Activated T-cell treated with anti-CD3 and anti-CD28 coated beads for 48 hours (primary cell): ENCODE data around the gene SUGP1.
"Not testable (repeated sequence)": the region's sequence is repeated elsewhere in the genome, so short reads cannot be mapped to it uniquely, and the experiment has no call there.

ENCODE experiments used
- DNase-seq: peaks from one replicate; pipeline ENCODE4 v3.0.0-alpha.2; 2020; ENCODE audit warnings: low read depth

The SUGP1 gene

GRCh38 chr19:19320361-19321140, at the start of gene SUGP1, which contains the start of gene MAU2:
TSS of gene SUGP1 (minus strand) at chr19:19320509. CDS start at chr19:19320496, 13 bp downstream.
TSS of gene MAU2 (plus strand) at chr19:19320829. CDS start at chr19:19320860, 31 bp downstream.
- peak; percentile 90 for DNase-seq

DNA sequence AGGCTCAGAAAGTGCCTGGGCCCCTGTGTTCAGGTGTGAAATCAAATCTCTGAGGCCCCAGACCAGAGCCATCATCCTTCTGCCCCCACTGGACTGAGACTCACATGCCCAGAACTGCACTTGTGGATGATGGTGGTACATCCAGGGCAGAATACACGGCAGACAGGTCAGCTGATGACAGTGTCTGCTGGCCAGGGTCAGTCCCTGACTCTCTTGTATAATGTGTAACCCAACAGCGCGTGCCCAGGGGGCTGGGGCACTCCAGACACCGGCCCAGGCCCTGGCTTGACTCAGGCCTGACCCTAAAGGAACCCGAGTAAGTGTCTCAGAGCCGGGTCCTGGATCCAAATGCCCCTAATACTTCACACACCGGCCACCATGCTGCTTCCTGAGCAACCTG, 47.8 kb upstream of the SUGP1 start:
- DNase-seq = no peak

GRCh38 chr19:19366434-19367396, 46.4 kb upstream of the SUGP1 start:
- DNase-seq = peak; percentile 76

GRCh38 chr19:19362075-19362474, 41.8 kb upstream of the SUGP1 start:
- DNase-seq = no peak

GRCh38 chr19:19361075-19361594, 40.8 kb upstream of the SUGP1 start:
- peak; percentile 70 for DNase-seq

DNA sequence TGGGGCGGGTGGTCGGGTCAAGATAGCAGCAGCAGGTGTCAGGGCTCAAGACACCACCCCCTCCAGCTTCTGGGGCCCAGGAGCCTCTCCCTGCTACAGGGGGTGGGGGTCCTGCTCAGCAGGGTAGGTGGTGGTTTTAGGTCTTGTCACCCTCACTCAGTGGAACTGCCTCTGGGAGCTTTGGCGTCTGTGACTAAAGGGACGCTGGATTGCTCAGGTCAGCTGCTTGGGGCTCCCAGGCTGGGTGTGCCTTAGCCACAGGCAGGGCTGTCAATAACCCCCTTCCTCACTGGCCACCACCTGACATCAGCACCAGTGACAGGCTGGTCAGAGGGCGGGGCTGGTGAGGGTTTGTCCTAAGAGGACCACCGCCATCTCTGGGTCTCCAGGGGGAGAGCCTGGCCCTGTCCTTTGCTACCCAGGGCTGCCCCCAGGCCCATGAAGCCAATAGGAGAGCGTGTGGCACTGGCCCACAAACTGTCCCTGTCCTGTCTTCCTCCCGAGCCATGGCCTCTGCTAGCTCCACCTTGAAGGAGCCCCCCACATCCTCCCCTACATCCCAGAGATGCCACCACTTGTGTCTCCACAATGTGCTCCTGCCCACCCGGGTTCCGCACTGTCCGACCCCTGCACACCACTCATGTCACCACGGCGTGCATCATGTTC, 36.7 kb upstream of the SUGP1 start:
- no peak for DNase-seq

GRCh38 chr19:19356500-19356899, 36.2 kb upstream of the SUGP1 start:
- DNase-seq = no peak

DNA sequence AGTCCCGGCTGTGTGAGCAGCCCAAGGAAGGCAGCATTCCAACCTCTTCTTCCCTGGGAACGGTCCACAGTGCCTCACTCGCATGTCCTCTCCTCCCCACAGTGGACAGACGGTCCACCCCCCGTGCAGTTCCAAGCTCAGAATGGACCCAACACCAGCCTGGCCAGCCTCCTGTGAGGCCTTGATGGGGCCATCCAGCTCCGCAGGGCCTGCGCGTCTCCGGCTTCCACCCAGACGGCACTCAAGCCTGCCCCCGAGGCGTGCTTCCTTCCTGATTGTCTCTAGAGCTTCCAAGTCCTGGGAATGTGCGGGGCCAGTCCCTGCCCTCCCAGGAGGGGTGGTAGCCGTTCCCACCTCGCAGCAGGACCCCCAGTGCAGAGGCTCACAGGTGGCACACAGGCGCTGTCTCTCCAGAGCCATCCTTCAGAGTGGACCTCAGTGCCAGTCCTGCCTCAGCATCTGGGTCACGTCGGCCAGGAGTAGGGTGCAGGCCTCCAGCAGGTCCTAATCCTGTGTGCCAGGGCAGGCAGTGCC, 35.4 kb upstream of the SUGP1 start:
- no peak for DNase-seq

GRCh38 chr19:19354932-19355331, 34.6 kb upstream of the SUGP1 start:
- DNase-seq = no peak

DNA sequence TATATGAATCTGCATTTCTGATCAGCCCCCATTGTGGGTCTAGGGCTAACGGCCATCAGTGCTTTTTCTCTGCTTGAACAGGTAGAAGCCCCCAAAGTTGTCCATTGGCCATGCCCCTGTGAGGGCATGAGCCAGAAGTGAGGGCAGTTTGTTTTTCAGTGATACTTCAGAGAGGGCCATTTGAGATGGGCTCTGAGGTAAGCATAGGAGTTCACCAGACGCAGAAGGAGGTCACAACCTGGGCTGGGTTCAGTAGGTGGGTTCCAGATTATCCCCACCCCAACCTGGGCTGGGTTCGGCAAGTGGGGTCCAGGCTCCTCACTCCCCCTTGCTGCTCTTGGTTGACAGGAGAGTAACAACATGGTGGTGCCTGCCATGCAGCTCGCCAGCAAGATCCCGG, 33.7 kb upstream of the SUGP1 start:
- no peak for DNase-seq

DNA sequence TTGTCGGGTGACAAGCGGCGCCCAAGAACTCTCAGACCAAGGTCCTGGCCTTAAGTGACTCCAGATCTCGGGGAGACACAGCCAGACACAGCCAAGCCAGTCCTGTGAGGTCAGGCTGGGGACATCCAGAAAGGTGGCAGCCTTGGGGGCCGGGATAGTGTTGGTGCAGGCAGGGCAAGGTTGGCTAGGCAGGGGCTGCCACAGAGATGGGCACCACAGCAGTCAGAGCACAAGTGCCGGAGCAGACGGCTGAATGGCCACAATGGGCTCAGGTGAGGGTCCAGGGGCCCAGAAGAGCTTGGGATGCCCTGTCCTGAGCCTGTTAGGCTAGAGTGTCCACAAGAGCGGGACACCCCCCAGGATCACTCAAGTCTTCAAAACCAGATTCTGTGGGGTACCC, 32.5 kb upstream of the SUGP1 start:
- no peak for DNase-seq

- DNase-seq = not testable (repeated sequence)
Observed at GRCh38 chr19:19350756-19351155, 30.4 kb upstream of the SUGP1 start.

DNA sequence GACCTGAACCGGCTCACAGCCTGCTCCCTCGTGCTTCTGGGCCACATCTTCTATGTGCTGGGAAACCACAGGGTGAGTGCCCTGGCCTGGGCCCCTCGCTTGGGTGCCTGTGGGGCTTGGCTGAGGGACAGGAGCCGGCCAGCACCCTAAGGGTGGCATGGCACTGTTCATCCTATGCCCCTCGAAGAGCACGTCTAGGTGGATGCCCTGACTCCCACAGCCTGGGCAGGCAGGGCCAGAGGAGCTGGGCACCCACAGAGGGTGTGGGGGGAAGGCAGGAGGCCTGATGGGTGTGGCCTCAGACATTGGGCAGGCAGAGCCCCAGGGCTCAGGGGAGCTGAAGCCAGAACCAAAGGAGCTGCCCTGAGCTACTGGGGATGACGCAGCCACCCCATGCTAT, 29.1 kb upstream of the SUGP1 start:
- no peak for DNase-seq

GRCh38 chr19:19348266-19348665, 28.0 kb upstream of the SUGP1 start:
- DNase-seq = no peak

DNA sequence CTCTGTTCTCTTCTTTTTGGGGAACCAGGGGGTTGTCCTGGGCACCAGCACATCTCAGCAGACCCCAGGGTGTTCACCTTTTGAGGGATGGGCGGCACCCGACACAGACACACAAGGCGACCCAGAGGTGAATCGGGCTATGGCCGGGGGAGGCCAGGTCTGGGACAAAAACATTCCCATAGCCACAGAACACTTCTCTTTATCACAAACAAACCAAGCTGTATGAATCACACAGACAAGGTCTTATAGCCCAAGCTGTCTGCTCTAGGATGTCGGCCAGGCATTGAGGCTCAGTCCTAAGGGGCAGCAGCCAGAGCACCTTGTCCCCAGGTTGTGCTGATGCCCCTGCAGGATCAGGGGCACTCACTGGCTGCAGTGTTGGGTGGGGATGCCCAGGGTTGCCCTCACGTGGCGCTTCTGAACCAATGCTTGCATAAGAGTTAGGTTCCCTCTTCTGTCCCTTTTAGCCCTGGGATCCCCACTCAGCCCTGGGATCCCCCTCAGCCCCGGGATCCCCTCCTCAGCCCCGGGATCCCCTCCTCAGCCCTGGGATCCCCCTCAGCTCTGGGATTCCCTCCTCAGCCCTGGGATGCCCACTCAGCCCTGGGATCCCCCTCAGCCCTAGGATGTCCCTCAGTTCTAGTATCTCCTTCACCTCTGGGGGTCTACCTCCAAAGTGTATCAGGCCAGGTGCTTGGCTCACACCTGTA, 27.2 kb upstream of the SUGP1 start:
- DNase-seq = no peak

GRCh38 chr19:19345970-19346369, 25.7 kb upstream of the SUGP1 start:
- DNase-seq = no peak

DNA sequence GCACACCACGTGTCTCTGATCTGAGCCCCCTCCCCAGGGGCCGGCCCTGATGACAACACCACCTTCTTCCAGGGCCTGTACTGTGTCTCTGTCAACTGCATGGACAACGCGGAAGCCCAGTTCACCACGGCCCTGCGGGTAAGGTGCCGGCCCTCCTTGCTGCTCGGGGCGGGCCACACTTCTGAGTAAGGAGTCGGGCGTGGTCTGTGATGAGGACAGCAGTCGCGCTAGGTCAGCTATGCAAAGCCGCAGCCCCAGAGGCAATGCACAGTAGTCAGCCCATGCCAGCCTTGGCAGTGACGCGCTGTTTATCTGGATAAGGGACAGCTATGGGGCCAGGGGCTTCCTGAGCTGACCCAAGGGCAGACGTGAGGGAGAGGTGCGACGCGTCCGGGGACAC, 24.9 kb upstream of the SUGP1 start:
- DNase-seq = no peak

DNA sequence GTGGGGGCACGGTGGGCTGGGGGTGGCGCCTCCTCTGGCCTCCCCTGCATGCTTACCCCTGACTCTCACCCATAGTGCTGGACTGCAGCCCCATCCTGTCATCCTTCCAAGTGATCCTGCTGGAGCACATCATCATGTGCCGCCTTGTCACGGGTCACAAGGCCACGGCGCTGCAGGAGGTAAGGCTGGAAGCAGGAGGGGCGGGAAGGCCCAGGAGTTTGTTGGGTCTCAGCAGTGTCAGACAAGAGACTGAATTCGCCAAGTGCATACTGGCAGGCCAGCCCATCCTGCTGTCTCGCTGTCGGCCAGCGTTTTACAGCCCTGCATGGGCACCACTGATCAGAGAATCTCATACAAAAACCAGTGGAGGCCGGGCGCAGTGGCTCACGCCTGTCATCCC, 23.5 kb upstream of the SUGP1 start:
- DNase-seq = no peak

DNA sequence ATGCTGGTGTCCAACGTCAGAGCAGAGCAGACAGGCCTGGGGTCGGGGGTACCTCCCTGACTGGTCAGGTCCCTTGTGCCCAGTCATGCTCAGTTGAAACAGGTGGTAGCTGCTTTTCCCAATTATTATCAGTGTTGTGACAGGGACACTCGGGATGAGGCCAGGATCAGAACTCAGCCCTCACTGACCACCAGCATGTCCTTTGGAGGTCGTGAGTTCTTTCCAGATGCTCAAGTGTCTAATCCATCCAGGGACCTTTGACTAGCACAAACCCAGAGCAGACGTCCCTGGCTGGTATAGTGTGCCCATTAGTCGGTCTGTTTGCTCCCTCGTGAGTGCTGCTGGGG, 22.7 kb upstream of the SUGP1 start:
- DNase-seq = no peak

DNA sequence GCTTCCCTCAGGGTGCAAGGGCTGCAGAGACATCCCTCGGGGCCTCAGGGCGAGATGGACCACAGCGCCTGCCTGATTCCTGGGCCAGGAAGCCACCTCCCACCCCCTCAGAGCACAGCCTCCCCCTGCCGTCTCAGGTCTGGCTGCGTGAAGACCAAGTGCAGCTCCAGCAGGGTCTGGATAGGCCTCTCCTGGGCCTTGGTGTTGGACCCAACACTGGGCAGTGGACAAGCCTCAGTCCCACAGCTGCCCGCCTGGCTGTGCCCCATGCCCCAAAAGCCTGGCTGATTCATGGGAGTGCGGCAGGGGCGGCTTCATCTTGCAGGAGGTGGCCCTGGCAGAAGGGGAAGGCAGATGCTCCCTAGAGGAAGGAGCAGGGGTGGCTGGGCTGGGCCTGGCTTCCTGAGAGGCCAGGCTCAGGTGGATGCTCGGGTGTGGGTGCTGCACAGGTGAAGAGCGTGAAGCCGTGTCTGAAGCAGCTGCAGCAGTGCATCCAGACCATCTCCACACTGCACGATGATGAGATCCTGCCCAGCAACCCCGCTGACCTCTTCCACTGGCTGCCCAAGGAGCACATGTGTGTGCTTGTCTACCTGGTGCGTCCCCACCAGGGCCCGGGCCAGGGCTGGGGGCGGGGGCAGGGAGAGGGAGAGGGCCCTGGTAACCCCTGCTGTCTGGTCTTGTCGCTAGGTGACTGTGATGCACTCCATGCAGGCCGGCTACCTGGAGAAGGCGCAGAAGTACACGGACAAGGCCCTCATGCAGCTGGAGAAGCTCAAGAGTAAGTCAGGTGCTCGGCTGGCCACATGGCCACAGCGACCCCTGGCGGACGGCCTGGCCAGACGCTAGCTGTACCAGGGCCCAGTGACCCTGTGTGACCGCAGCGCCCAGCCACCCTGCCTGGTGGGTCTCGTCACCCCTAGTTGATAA, 22.0 kb upstream of the SUGP1 start:
- DNase-seq = no peak
